Smooth muscle cell (in vitro differentiated cells): ENCODE measurements around the gene KRT86. TPM values are rescaled to one million over a fixed set of nuclear protein-coding genes. Genes with fewer than 3 reads are reported as not detected.

Experiments
- DNase-seq: peaks from one replicate; lab custom pipeline; 2025; ENCODE audit not compliant: unreplicated experiment; lab: John Stamatoyannopoulos, UW
- H2AFZ ChIP-seq: fragments of 200-600 bp; sonication (generic); 2 replicates; pipeline ENCODE4 v1.6.0; 2016; ENCODE audit warnings: antibody characterized with exemption, low read depth, mild to moderate bottlenecking
- H3F3A ChIP-seq: fragments of 200-600 bp; sonication (generic); 2 replicates; pipeline ENCODE4 v1.6.0; 2017; ENCODE audit warnings: antibody characterized with exemption, low read depth
- H3K27ac ChIP-seq: fragments of 200-600 bp; sonication (generic); 2 replicates; pipeline ENCODE4 v1.5.1; 2016; ENCODE audit warnings: low read depth, mild to moderate bottlenecking
- H3K27me3 ChIP-seq: fragments of 200-600 bp; sonication (generic); 2 replicates; pipeline ENCODE4 v1.6.1; 2016; ENCODE audit warnings: low read depth, mild to moderate bottlenecking
- H3K36me3 ChIP-seq: fragments of 200-600 bp; sonication (generic); 2 replicates; pipeline ENCODE4 v1.5.1; 2016; ENCODE audit warnings: low read depth
- H3K4me1 ChIP-seq: fragments of 200-600 bp; sonication (generic); 2 replicates; pipeline ENCODE4 v1.5.1; 2016; ENCODE audit warnings: low read depth
- H3K4me2 ChIP-seq: fragments of 200-600 bp; sonication (generic); 2 replicates; pipeline ENCODE4 v1.6.0; 2016; ENCODE audit warnings: mild to moderate bottlenecking
- H3K4me3 ChIP-seq: fragments of 200-600 bp; sonication (generic); 2 replicates; pipeline ENCODE4 v1.5.1; 2016; ENCODE audit warnings: mild to moderate bottlenecking
- H3K79me2 ChIP-seq: fragments of 200-600 bp; sonication (generic); 2 replicates; pipeline ENCODE4 v1.6.0; 2016; ENCODE audit warnings: low read depth, mild to moderate bottlenecking
- H3K9ac ChIP-seq: fragments of 200-600 bp; sonication (generic); 2 replicates; pipeline ENCODE4 v1.6.0; 2016; ENCODE audit warnings: low read depth
- H3K9me3 ChIP-seq: fragments of 200-600 bp; sonication (generic); replicated peaks from 2 replicates; pipeline ENCODE4 v1.5.1; 2016; ENCODE audit warnings: low read depth
- H4K20me1 ChIP-seq: fragments of 200-600 bp; sonication (generic); 2 replicates; pipeline ENCODE4 v1.6.0; 2016; ENCODE audit warnings: low read depth
- CTCF ChIP-seq: fragments of 200-600 bp; sonication (generic); IDR thresholded peaks from 2 replicates; pipeline ENCODE4 v1.5.1; 2017; ENCODE audit warnings: borderline replicate concordance, mild to moderate bottlenecking, antibody characterized with exemption; ENCODE audit not compliant: insufficient read depth, poor library complexity, severe bottlenecking
- WGBS: methylation state at CpG from one replicate; pipeline ENCODE4 v1.1.7; 2016; ENCODE audit warnings: low lambda C conversion rate; 5-methylcytosine and 5-hydroxymethylcytosine counted together
- polyA plus RNA-seq: library from polyadenylated mRNA; unstranded; fragments of >200 nt; fragmentation: Nextera tagmentation; extraction: Ambion mirVana; gene quantifications from 2 replicates; pipeline ENCODE4 v1.2.1, GENCODE V29; 2016
- total RNA-seq: library from RNA; depleted of rRNA; stranded (reverse); fragments of >200 nt; gene quantifications from 2 replicates; pipeline ENCODE4 v1.2.3, GENCODE V29; 2014

Gene KRT86
- total and polyA plus RNA-seq, 2 experiments from 2014 or later: not detected

- Histone ChIP-seq H3K9me3 (no peaks in the 10 kb centered on the region), H3K36me3 (no peaks in the 10 kb centered on the region), H3F3A (no peaks in the 10 kb centered on the region), H3K9ac (no peak overlapping the region), H4K20me1 (peaks cover 14% of the 10 kb centered on the region), H3K4me2 (no peak overlapping the region), H2AFZ (no peak overlapping the region), H3K4me3 (no peak overlapping the region), H3K27me3 (no peaks in the 10 kb centered on the region), H3K4me1 (no peaks in the 10 kb centered on the region), H3K79me2 (no peaks in the 10 kb centered on the region), H3K27ac (no peak overlapping the region)
- DNase-seq: no peak
- no peak for TF ChIP-seq CTCF
- 75% methylated on average over 11 of the region's 11 CpGs for WGBS
These were observed 33.1 kb upstream of the KRT86 start for GRCh38 chr12:52241205-52241842.

GRCh38 chr12:52242442-52243258 is 31.8 kb upstream of the KRT86 start:
- no peak for DNase-seq
- Histone ChIP-seq H3K4me3 (no peak overlapping the region), H3K4me1 (no peaks in the 10 kb centered on the region), H2AFZ (no peak overlapping the region), H3K4me2 (no peak overlapping the region), H4K20me1 (peaks cover 6% of the 10 kb centered on the region), H3K27ac (no peak overlapping the region), H3K79me2 (no peaks in the 10 kb centered on the region), H3K27me3 (no peaks in the 10 kb centered on the region), H3K9ac (no peak overlapping the region), H3K36me3 (no peaks in the 10 kb centered on the region), H3K9me3 (no peaks in the 10 kb centered on the region), H3F3A (no peaks in the 10 kb centered on the region)
- 98% methylated on average over 10 of the region's 11 CpGs for WGBS
- TF ChIP-seq CTCF: no peak

- Histone ChIP-seq H3K4me1 (no peaks in the 10 kb centered on the region), H3K27ac (peak overlapping the region; percentile 55), H3K36me3 (no peaks in the 10 kb centered on the region), H3K4me2 (peak overlapping the region; percentile 43), H3K9ac (no peak overlapping the region), H3K27me3 (no peaks in the 10 kb centered on the region), H2AFZ (no peak overlapping the region), H3K9me3 (no peaks in the 10 kb centered on the region), H3K4me3 (no peak overlapping the region), H3F3A (no peaks in the 10 kb centered on the region), H3K79me2 (no peaks in the 10 kb centered on the region), H4K20me1 (peaks cover 6% of the 10 kb centered on the region)
- WGBS: 68% methylated on average over 5 of the region's 5 CpGs
- no peak for DNase-seq
- TF ChIP-seq CTCF: no peak
These were observed 31.1 kb upstream of the KRT86 start for GRCh38 chr12:52243259-52243855.
